Measurements from ENCODE around the gene ABCB4.

DNA sequence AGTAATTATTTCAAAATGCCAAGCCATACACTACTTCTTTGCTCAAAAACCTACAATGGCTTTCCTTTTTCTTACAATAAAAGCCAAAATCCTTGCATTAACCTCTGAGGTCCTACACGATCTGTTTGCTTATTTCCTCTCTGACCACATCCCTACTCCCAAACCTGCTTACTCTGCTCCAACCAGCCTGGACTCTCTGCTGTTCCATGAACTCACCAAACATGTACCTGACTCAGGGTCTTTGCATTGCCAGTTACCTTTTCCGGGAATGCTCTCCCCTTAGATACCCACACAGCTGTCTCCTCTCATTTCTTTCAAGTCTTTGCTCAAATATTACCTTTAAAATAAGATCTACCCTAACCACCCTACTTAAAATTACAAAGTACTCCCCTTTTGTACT, 2.3 kb downstream of the ABCB4 start:
- TF ChIP-seq, protein P1, sequence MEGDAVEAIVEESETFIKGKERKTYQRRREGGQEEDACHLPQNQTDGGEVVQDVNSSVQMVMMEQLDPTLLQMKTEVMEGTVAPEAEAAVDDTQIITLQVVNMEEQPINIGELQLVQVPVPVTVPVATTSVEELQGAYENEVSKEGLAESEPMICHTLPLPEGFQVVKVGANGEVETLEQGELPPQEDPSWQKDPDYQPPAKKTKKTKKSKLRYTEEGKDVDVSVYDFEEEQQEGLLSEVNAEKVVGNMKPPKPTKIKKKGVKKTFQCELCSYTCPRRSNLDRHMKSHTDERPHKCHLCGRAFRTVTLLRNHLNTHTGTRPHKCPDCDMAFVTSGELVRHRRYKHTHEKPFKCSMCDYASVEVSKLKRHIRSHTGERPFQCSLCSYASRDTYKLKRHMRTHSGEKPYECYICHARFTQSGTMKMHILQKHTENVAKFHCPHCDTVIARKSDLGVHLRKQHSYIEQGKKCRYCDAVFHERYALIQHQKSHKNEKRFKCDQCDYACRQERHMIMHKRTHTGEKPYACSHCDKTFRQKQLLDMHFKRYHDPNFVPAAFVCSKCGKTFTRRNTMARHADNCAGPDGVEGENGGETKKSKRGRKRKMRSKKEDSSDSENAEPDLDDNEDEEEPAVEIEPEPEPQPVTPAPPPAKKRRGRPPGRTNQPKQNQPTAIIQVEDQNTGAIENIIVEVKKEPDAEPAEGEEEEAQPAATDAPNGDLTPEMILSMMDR (IDR thresholded peaks at IDR 0.05; ENCODE audit: low read depth, low read length, poor library complexity, severe bottlenecking), result no peak
- TF ChIP-seq EZH2phosphoT487 (IDR thresholded peaks at IDR 0.05; ENCODE audit: borderline replicate concordance, low read length), result no peak

Measured in DOHH2 (cell line).